Measurements from ENCODE around the gene SNAI1. TPM values are rescaled to one million over a fixed set of nuclear protein-coding genes. Genes with fewer than 3 reads are reported as not detected.

Gene SNAI1
- total RNA-seq, 1 donor from 2014 or later = 0.69 TPM

- intact Hi-C loops (cut with micrococcal nuclease) = no loop called here
- H3K4me1 ChIP-seq = peaks cover 34% of the 10 kb centered on the region
- no peak overlapping the region for H3K4me3 ChIP-seq
- DNase-seq = no peak
- H3K27ac ChIP-seq (replicated peaks) = no peak overlapping the region
- no peak for TF ChIP-seq CTCF (IDR thresholded peaks at IDR 0.05; ENCODE audit: borderline replicate concordance)
- no peaks in the 10 kb centered on the region for H3K36me3 ChIP-seq
- H3K9me3 ChIP-seq (replicated peaks) = no peaks in the 10 kb centered on the region
- no peaks in the 10 kb centered on the region for H3K27me3 ChIP-seq (ENCODE audit: low read depth)
Observed at GRCh38 chr20:50003253-50003656, 20.5 kb downstream of the SNAI1 start.

DNA sequence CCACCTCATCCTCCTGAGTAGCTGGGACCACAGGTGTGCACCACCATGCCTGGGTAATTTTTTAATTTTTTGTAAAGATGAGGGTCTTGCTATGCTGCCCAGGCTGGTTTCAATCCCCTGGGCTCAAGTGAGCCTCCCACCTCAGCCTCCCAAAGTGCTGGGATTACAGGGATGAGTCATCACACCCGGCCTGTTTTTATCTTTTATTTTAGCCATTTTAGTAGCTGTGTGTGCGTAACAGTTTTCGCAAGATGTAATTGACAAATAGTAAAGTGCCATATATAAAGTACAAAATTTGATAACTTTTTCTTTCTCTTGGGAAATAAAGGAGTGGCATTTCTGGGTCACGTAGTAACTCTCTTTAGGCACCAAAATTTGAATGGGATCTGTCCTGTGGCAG, 21.4 kb downstream of the SNAI1 start:
- no peak for DNase-seq
- intact Hi-C loops (cut with micrococcal nuclease) = no loop called here
- Histone ChIP-seq H3K27ac (replicated peaks) (peak overlapping the region; percentile 59), H3K4me1 (peaks cover 34% of the 10 kb centered on the region), H3K36me3 (no peaks in the 10 kb centered on the region), H3K9me3 (replicated peaks) (no peaks in the 10 kb centered on the region), H3K27me3 (ENCODE audit: low read depth) (no peaks in the 10 kb centered on the region), H3K4me3 (no peak overlapping the region)
- TF ChIP-seq CTCF (IDR thresholded peaks at IDR 0.05; ENCODE audit: borderline replicate concordance) = no peak

- DNase-seq = no peak
- no peak for TF ChIP-seq CTCF (IDR thresholded peaks at IDR 0.05; ENCODE audit: borderline replicate concordance)
- Histone ChIP-seq H3K4me1 (peaks cover 39% of the 10 kb centered on the region), H3K36me3 (no peaks in the 10 kb centered on the region), H3K9me3 (replicated peaks) (no peaks in the 10 kb centered on the region), H3K4me3 (no peak overlapping the region), H3K27me3 (ENCODE audit: low read depth) (peaks cover 4% of the 10 kb centered on the region), H3K27ac (replicated peaks) (peak overlapping the region; percentile 59)
- intact Hi-C loops (cut with micrococcal nuclease) = no loop called here
Observed at GRCh38 chr20:50005471-50005981, 22.7 kb downstream of the SNAI1 start.

DNA sequence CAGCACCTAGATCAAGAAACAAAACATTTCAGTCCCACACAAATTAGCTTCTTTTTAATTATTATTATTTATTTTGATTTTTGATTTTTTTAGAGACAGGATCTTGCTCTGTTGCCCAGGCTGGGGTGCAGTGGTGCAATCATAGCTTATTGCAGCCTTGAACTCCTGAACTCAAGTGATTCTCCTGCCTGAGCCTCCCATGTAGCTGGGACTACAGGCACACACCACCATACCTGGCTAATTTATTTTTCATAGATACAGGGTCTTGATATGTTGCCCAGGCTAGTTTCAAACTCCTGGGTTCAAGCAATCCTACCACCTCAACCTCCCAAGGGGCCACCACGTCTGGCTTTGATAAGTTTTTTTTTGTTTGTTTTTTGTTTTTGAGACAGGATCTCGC, 24.6 kb downstream of the SNAI1 start:
- Histone ChIP-seq H3K27ac (replicated peaks) (no peak overlapping the region), H3K4me3 (no peak overlapping the region), H3K9me3 (replicated peaks) (no peaks in the 10 kb centered on the region), H3K36me3 (no peaks in the 10 kb centered on the region), H3K27me3 (ENCODE audit: low read depth) (peaks cover 4% of the 10 kb centered on the region), H3K4me1 (peaks cover 39% of the 10 kb centered on the region)
- intact Hi-C loops (cut with micrococcal nuclease) = no loop called here
- no peak for TF ChIP-seq CTCF (IDR thresholded peaks at IDR 0.05; ENCODE audit: borderline replicate concordance)
- no peak for DNase-seq

- no peak for TF ChIP-seq CTCF (IDR thresholded peaks at IDR 0.05; ENCODE audit: borderline replicate concordance)
- Histone ChIP-seq H3K4me1 (peaks cover 36% of the 10 kb centered on the region), H3K4me3 (no peak overlapping the region), H3K27me3 (ENCODE audit: low read depth) (peaks cover 4% of the 10 kb centered on the region), H3K27ac (replicated peaks) (no peak overlapping the region), H3K36me3 (no peaks in the 10 kb centered on the region), H3K9me3 (replicated peaks) (no peaks in the 10 kb centered on the region)
- intact Hi-C loops (cut with micrococcal nuclease) = no loop called here
- DNase-seq = no peak
Observed at GRCh38 chr20:50008007-50008406, 25.2 kb downstream of the SNAI1 start.
